GM13976 (cell line): ENCODE results near the gene ASCL5.

ENCODE experiments used
- DNase-seq: peaks from one replicate; pipeline ENCODE4 v3.0.0; 2012; ENCODE audit warnings: low spot score
- in situ Hi-C: fragments of 300-500 bp; cut with MboI; formaldehyde crosslinking; loops from one replicate; pipeline ENCODE4 v1.12.0; 2022; ENCODE audit warnings: low sequenced_read_pairs, mixed read lengths, inconsistent platforms; ENCODE audit not compliant: unreplicated experiment
- TF ChIP-seq, protein P1 (sequence below): IDR thresholded peaks from 2 replicates; pipeline ENCODE4 v1.5.1; 2012; ENCODE audit warnings: borderline replicate concordance, mild to moderate bottlenecking; ENCODE audit not compliant: insufficient read depth; ENCODE audit errors: extremely low read depth, missing control alignments, control extremely low read depth

The ASCL5 gene

DNA sequence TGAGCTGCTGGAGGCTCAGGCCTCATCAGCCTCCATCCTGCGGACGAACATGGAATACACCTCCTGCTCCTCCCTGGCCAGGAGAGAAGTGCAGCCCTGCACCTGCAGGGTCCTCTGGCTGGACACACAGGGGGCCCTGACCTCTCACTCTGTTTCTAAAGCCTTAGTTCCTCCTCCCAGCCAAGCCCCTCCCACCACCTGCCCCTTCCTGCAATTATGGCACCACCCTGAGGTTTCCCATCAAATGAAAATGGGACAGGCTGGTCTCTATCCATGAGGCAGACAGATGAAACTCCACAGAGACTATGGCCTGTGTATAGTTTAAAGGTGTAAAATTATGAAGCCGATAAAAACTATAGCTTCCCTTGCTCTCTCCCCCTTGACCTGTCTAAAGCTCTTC is 57.3 kb downstream of the ASCL5 start:
- in situ Hi-C loops = no loop called here
- no peak for DNase-seq
- TF ChIP-seq, protein P1, sequence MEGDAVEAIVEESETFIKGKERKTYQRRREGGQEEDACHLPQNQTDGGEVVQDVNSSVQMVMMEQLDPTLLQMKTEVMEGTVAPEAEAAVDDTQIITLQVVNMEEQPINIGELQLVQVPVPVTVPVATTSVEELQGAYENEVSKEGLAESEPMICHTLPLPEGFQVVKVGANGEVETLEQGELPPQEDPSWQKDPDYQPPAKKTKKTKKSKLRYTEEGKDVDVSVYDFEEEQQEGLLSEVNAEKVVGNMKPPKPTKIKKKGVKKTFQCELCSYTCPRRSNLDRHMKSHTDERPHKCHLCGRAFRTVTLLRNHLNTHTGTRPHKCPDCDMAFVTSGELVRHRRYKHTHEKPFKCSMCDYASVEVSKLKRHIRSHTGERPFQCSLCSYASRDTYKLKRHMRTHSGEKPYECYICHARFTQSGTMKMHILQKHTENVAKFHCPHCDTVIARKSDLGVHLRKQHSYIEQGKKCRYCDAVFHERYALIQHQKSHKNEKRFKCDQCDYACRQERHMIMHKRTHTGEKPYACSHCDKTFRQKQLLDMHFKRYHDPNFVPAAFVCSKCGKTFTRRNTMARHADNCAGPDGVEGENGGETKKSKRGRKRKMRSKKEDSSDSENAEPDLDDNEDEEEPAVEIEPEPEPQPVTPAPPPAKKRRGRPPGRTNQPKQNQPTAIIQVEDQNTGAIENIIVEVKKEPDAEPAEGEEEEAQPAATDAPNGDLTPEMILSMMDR = no peak

DNA sequence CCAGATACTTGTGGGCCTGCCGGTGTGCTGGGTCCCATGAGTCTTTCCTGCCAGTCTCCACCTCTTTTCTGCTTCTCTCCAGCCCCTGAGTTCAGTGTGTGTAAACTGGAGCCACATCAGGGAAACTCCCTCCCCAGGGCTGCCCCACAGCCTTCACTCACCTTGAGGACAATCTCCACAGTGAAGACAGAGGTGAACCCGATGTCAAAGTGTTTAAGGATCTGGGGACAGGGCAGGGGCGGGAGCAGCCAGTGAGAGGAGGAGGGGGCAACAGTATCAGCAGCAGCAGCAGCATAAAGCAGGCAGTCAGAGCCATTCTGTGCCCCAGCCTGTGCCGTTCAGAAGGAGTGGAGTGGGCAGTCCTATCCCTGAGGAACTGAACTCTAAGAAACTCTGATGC is 58.0 kb downstream of the ASCL5 start:
- no peak for DNase-seq
- in situ Hi-C loops = no loop called here
- TF ChIP-seq, protein P1 = no peak

- TF ChIP-seq, protein P1 = no peak
- no peak for DNase-seq
- in situ Hi-C loops = no loop called here
Measured at GRCh38 chr1:201066986-201067385, 60.0 kb downstream of the ASCL5 start.

- TF ChIP-seq, protein P1 = no peak
- no peak for DNase-seq
- in situ Hi-C loops = no loop called here
Measured at GRCh38 chr1:201065686-201066085, 61.3 kb downstream of the ASCL5 start.

DNA sequence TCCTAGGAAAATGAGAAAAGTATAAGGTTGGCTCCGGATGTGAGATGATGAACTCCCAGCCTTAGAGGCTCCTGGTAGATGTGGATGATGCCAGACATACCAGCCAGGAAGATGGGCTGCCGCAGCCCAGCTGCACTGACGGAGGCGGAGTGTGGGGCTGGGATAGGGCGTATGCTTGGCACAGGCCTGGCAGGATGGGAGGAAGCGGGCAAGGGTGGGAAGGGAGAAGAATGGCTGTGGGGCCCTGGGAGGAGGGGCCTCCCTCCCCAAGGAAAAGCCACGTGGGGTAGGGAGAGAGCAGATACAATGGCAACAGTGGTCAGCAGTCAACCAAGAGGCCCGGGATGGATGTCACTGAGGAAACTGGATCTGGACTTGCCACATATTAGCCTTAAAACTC is 62.2 kb downstream of the ASCL5 start:
- TF ChIP-seq, protein P1 = no peak
- no peak for DNase-seq
- in situ Hi-C loops = no loop called here
